ENCODE data around the gene CDCP1.
A peak's percentile ranks its signal among the peaks of the same experiment; 100 is the strongest.

The CDCP1 gene

GRCh38 chr3:45145681-45146614 is at the start of gene CDCP1:
Gene CDCP1 (minus strand): TSS chr3:45146378. CDS start chr3:45146287, 91 bp downstream.
- Histone ChIP-seq H3K9me3 (ENCODE audit: low read length) (no peaks in the 10 kb centered on the region), H3K4me3 (ENCODE audit: low read depth in 1 of 2, low read length in 2 of 2) (peak within 1 kb of the TSS; percentile 47 to 58), H3K36me3 (ENCODE audit: insufficient read depth, low read length) (no peaks in the 10 kb centered on the region), H3K9ac (ENCODE audit: low read length) (no peak within 1 kb of the TSS), H3K27me3 (ENCODE audit: control insufficient read depth in 1 of 2, insufficient read depth in 2 of 2, low read length in 2 of 2) (peaks cover 0 to 20% of the 10 kb centered on the region in 2 donors), H3K4me1 (ENCODE audit: insufficient read depth, low read length) (peaks cover 20% of the 10 kb centered on the region), H3K27ac (ENCODE audit: low read depth, low read length) (no peak within 1 kb of the TSS)

DNA sequence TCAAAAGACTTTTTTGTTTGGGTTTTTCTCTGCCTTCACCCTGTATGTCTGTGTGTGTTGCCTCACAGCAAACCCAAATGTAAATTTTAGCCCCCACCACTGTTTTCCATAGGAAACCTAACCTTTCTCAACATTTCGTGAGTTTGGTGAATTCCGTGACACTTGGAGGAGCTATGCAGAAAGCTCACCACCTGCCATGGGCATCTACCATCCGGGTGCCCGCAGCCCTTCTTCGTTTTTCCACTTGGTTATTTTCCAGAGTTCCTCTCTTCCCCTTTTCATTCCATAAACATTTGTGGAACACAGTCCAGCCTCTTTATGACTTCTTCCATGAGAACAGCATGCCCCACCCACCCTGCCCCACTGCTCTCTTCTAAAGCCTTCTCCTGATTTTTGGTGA is 48.6 kb upstream of the CDCP1 start:
- Histone ChIP-seq H3K27me3 (ENCODE audit: control insufficient read depth in 1 of 2, insufficient read depth in 2 of 2, low read length in 2 of 2) (no peaks in the 10 kb centered on the region), H3K9ac (ENCODE audit: low read length) (no peak overlapping the region), H3K9me3 (ENCODE audit: low read length) (no peaks in the 10 kb centered on the region), H3K36me3 (ENCODE audit: insufficient read depth, low read length) (no peaks in the 10 kb centered on the region), H3K27ac (ENCODE audit: low read depth, low read length) (no peak overlapping the region), H3K4me1 (ENCODE audit: insufficient read depth, low read length) (peaks cover 3% of the 10 kb centered on the region), H3K4me3 (ENCODE audit: low read depth in 1 of 2, low read length in 2 of 2) (no peak overlapping the region)

DNA sequence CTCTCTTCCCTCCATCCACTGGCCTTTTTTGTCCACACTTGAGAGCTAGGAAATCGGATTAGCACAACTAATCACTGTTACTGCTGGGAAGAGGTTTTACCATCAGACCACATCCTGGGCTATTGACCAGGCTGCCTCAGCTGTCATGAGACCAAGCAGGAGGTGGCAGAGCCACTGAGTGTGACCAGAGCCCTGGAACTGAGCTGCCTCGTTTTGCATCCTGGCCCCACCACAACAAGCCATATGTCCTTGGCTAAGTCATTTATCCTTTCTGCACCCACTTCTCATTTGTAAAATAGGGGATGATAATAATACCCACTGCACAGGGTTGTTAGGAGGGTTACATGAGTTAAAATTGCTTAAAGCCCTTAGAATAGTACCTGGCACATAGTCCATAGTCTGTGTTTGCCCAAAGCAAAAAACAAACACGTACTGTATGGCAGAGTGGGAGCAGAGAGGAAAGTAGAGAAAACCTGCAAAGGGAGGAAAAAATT is 45.8 kb upstream of the CDCP1 start:
- H3K27me3 ChIP-seq (ENCODE audit: control insufficient read depth in 1 of 2, insufficient read depth in 2 of 2, low read length in 2 of 2): no peaks in the 10 kb centered on the region
- no peak overlapping the region for H3K9ac ChIP-seq (ENCODE audit: low read length)
- H3K9me3 ChIP-seq (ENCODE audit: low read length): no peaks in the 10 kb centered on the region
- no peak overlapping the region for H3K27ac ChIP-seq (ENCODE audit: low read depth, low read length)
- peaks cover 15% of the 10 kb centered on the region for H3K4me1 ChIP-seq (ENCODE audit: insufficient read depth, low read length)
- no peaks in the 10 kb centered on the region for H3K36me3 ChIP-seq (ENCODE audit: insufficient read depth, low read length)
- no peak overlapping the region for H3K4me3 ChIP-seq (ENCODE audit: low read depth in 1 of 2, low read length in 2 of 2)

DNA sequence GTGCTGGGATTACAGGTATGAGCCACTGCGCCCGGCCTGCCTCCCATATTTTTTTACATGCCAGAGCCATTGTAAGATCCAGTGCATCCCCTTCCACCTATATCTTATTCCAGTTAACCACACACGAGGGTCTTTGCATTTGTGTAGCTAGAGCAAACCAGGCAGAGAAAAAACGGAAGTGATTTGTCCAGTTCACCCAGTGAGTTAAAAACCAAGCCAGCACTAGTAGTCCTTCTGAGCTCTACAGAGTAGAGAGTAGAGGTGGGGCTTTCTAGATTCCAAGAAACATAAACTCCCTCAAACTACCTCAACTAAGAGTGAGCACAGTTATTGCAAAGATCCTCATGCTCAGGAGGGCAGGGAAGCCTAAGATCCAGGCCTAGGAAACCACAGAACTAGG is 45.2 kb upstream of the CDCP1 start:
- Histone ChIP-seq H3K27me3 (ENCODE audit: control insufficient read depth in 1 of 2, insufficient read depth in 2 of 2, low read length in 2 of 2) (no peaks in the 10 kb centered on the region), H3K4me3 (ENCODE audit: low read depth in 1 of 2, low read length in 2 of 2) (no peak overlapping the region), H3K27ac (ENCODE audit: low read depth, low read length) (no peak overlapping the region), H3K36me3 (ENCODE audit: insufficient read depth, low read length) (no peaks in the 10 kb centered on the region), H3K4me1 (ENCODE audit: insufficient read depth, low read length) (peaks cover 15% of the 10 kb centered on the region), H3K9me3 (ENCODE audit: low read length) (no peaks in the 10 kb centered on the region), H3K9ac (ENCODE audit: low read length) (no peak overlapping the region)

DNA sequence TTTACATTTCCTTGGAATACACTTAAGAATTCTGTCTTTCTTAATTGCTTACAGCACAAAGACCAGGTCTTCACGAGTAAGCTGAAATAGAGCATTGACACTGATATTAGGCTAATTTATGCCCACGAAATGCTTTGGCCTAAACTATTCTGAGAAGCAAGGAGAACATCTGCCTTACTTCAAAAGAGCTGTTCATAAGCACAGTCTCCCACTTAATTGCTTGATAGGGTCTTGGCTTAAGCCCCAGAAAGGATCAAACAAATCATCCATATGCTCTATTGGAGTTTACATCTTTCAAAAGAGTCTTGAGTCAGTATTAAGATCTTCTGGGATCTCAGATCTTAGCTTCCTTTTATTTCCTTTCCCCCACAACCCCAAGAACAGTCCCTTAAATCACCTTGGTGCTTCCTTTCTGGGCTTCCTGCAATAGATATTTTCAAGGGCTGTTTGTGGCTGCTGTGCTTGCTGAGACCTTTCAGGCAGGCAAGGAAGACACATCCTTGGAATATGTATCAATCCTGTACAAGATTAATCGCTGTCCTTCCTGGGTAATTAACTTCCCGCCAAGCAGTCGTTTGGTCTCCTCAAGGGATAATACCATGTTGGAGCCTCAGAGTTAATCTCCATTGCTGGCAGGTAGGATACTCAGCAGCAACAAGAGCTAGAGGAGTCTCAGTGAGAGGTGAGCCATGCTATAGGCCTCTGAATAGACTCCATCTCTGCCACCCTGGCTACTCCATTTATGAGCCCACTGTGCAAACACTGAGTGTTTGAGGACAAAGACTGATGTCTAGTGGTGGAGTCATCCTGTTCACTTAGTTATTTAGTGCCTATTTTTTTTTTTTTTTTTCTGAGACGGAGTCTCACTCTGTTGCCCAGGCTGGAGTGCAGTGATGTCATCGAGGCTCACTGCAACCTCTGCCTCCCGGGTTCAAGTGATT is 42.8 kb upstream of the CDCP1 start:
- no peaks in the 10 kb centered on the region for H3K9me3 ChIP-seq (ENCODE audit: low read length)
- H3K9ac ChIP-seq (ENCODE audit: low read length): no peak overlapping the region
- peak overlapping the region; percentile 48 for H3K27ac ChIP-seq (ENCODE audit: low read depth, low read length)
- no peaks in the 10 kb centered on the region for H3K27me3 ChIP-seq (ENCODE audit: control insufficient read depth in 1 of 2, insufficient read depth in 2 of 2, low read length in 2 of 2)
- H3K4me3 ChIP-seq (ENCODE audit: low read depth in 1 of 2, low read length in 2 of 2): no peak overlapping the region
- H3K36me3 ChIP-seq (ENCODE audit: insufficient read depth, low read length): no peaks in the 10 kb centered on the region
- peaks cover 23% of the 10 kb centered on the region for H3K4me1 ChIP-seq (ENCODE audit: insufficient read depth, low read length)

DNA sequence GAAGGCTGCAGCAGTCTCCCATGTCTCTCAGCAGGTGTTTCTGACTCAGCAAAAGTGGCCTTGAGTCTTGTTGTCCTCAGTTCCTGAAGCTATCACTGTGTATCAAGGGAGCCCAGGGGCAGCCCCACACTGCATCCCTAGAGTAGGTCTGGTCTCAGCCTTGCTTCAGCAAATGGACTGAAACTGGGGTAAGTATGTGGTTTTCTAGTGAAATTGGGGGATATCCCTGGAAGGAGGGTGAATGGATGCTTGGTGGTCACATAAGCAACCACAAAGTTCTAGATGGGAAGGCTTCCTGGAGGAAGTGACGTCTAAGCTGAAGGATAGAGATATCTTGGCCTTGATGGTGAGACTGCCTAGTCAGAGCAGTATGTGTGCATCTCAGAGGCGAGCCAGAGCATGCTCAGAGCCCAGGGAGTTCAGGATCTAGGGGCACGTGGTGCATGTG is 41.5 kb upstream of the CDCP1 start:
- no peak overlapping the region for H3K27ac ChIP-seq (ENCODE audit: low read depth, low read length)

DNA sequence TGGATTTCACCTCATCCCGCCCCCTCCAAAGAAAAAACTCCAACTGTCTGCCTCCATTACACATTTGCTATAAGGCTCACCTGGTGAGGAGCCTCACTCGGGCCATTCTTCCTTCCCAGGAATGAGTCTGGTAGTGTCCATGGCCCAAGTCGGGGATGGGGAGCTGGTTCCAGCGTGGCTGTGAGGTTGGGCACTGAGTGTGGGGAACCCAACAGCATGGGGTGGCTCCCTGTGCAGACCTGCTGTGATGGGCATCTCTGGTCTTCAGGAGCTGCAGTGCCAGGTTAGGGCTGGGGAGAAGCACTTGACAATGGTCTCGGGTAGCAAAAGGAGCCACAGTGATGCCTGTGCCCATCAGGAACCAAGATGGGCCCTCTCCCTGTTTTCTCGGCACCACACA is 40.7 kb upstream of the CDCP1 start:
- H3K4me3 ChIP-seq (ENCODE audit: low read depth in 1 of 2, low read length in 2 of 2): no peak overlapping the region
- H3K9ac ChIP-seq (ENCODE audit: low read length): no peak overlapping the region
- peaks cover 39% of the 10 kb centered on the region for H3K4me1 ChIP-seq (ENCODE audit: insufficient read depth, low read length)
- H3K27ac ChIP-seq (ENCODE audit: low read depth, low read length): no peak overlapping the region
- H3K27me3 ChIP-seq (ENCODE audit: control insufficient read depth in 1 of 2, insufficient read depth in 2 of 2, low read length in 2 of 2): no peaks in the 10 kb centered on the region
- H3K9me3 ChIP-seq (ENCODE audit: low read length): no peaks in the 10 kb centered on the region
- H3K36me3 ChIP-seq (ENCODE audit: insufficient read depth, low read length): no peaks in the 10 kb centered on the region

More for the DNA sequence above, 41.5 kb upstream of the CDCP1 start:
- peaks cover 35% of the 10 kb centered on the region for H3K4me1 ChIP-seq (ENCODE audit: insufficient read depth, low read length)
- no peaks in the 10 kb centered on the region for H3K27me3 ChIP-seq (ENCODE audit: control insufficient read depth in 1 of 2, insufficient read depth in 2 of 2, low read length in 2 of 2)
- H3K9ac ChIP-seq (ENCODE audit: low read length): no peak overlapping the region
- no peak overlapping the region for H3K4me3 ChIP-seq (ENCODE audit: low read depth in 1 of 2, low read length in 2 of 2)
- H3K36me3 ChIP-seq (ENCODE audit: insufficient read depth, low read length): no peaks in the 10 kb centered on the region
- no peaks in the 10 kb centered on the region for H3K9me3 ChIP-seq (ENCODE audit: low read length)

GRCh38 chr3:45185461-45185860 is 39.3 kb upstream of the CDCP1 start:
- Histone ChIP-seq H3K9ac (ENCODE audit: low read length) (no peak overlapping the region), H3K36me3 (ENCODE audit: insufficient read depth, low read length) (no peaks in the 10 kb centered on the region), H3K27me3 (ENCODE audit: control insufficient read depth in 1 of 2, insufficient read depth in 2 of 2, low read length in 2 of 2) (no peaks in the 10 kb centered on the region), H3K9me3 (ENCODE audit: low read length) (no peaks in the 10 kb centered on the region), H3K27ac (ENCODE audit: low read depth, low read length) (no peak overlapping the region), H3K4me1 (ENCODE audit: insufficient read depth, low read length) (peaks cover 49% of the 10 kb centered on the region), H3K4me3 (ENCODE audit: low read depth in 1 of 2, low read length in 2 of 2) (no peak overlapping the region)

DNA sequence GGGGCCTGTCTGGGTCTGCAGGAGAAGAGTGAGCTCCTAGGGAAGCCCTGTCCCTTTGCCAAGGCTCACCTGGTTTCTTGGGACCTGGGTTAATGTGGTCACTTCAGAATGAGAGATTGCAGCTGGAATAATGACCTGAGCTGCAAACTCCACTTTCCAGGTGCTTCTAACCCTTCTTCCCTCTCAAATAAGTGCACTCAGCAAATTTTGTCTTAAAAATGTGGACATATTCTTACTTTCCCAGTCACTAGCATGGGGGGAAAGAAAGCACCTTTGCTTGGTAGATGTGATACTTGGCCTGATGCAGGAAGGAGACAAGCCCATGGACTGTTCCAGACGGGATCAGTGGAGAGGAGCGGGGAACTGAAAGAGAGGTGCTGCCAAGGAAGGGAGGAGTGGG is 38.9 kb upstream of the CDCP1 start:
- Histone ChIP-seq H3K9ac (ENCODE audit: low read length) (no peak overlapping the region), H3K4me3 (ENCODE audit: low read depth in 1 of 2, low read length in 2 of 2) (no peak overlapping the region), H3K9me3 (ENCODE audit: low read length) (no peaks in the 10 kb centered on the region), H3K4me1 (ENCODE audit: insufficient read depth, low read length) (peaks cover 49% of the 10 kb centered on the region), H3K27ac (ENCODE audit: low read depth, low read length) (no peak overlapping the region), H3K27me3 (ENCODE audit: control insufficient read depth in 1 of 2, insufficient read depth in 2 of 2, low read length in 2 of 2) (no peaks in the 10 kb centered on the region), H3K36me3 (ENCODE audit: insufficient read depth, low read length) (no peaks in the 10 kb centered on the region)

DNA sequence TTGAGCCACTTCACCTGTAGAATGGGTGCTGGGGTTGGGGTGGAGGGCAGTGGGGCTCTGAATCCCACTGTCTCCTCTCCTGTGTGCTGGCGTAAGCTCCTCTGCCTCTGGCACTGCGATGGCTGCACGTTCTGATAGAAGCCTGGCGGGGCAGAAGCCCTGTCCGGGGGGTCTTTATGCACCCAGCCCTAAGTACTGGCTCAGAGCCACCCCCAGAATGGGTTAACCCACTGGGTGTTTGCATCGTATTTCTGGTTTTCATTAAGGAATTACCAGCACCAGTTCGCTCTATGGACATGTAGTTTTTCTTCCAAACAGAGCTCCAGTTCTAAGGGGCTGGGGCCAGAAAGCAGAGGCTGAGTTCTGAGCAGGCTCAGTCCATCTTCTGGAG is 37.7 kb upstream of the CDCP1 start:
- peaks cover 43% of the 10 kb centered on the region for H3K4me1 ChIP-seq (ENCODE audit: insufficient read depth, low read length)
- H3K36me3 ChIP-seq (ENCODE audit: insufficient read depth, low read length): no peaks in the 10 kb centered on the region
- H3K9me3 ChIP-seq (ENCODE audit: low read length): no peaks in the 10 kb centered on the region
- no peak overlapping the region for H3K27ac ChIP-seq (ENCODE audit: low read depth, low read length)
- no peak overlapping the region for H3K4me3 ChIP-seq (ENCODE audit: low read depth in 1 of 2, low read length in 2 of 2)
- no peaks in the 10 kb centered on the region for H3K27me3 ChIP-seq (ENCODE audit: control insufficient read depth in 1 of 2, insufficient read depth in 2 of 2, low read length in 2 of 2)
- H3K9ac ChIP-seq (ENCODE audit: low read length): no peak overlapping the region

All from muscle layer of colon (tissue), 2 donors.